Mesenchymal stem cell (in vitro differentiated cells and primary cell): ENCODE data around the gene GABRP.

Experiments
- DNase-seq: peaks from one replicate; pipeline ENCODE4 v3.0.0-alpha.2; 2013
- H2AFZ ChIP-seq: one replicate; pipeline ENCODE4 v1.6.1; 2013; ENCODE audit warnings: low read depth, mild to moderate bottlenecking, control low read depth, inconsistent platforms, low read length, moderate library complexity
- H2AK5ac ChIP-seq: 2 replicates; pipeline ENCODE4 v1.6.1; 2013; ENCODE audit warnings: low read length, moderate library complexity, mild to moderate bottlenecking, inconsistent platforms; ENCODE audit not compliant: severe bottlenecking
- H2BK120ac ChIP-seq: one replicate; pipeline ENCODE4 v1.6.1; 2013; ENCODE audit warnings: low read depth, mild to moderate bottlenecking, inconsistent platforms, low read length, moderate library complexity
- H2BK12ac ChIP-seq, 2 experiments: one replicate each; pipeline ENCODE4 v1.6.1; 2013; ENCODE audit warnings: inconsistent platforms in 2 of 2, low read length in 2 of 2, mild to moderate bottlenecking in 2 of 2, moderate library complexity in 2 of 2, control low read depth in 1 of 2
- H2BK15ac ChIP-seq: one replicate; pipeline ENCODE4 v1.6.1; 2013; ENCODE audit warnings: mild to moderate bottlenecking, low read depth, inconsistent platforms; ENCODE audit not compliant: poor library complexity, severe bottlenecking
- H2BK5ac ChIP-seq: 2 replicates; pipeline ENCODE4 v1.6.1; 2013; ENCODE audit warnings: low read depth, mild to moderate bottlenecking, low read length, control low read depth, inconsistent platforms; ENCODE audit not compliant: poor library complexity, severe bottlenecking
- H3K14ac ChIP-seq, 2 experiments: one replicate each; pipeline ENCODE4 v1.6.1; 2013; ENCODE audit warnings: inconsistent platforms in 2 of 2, low read length in 2 of 2, control low read depth in 1 of 2, mild to moderate bottlenecking in 1 of 2, moderate library complexity in 1 of 2
- H3K18ac ChIP-seq, 2 experiments: one replicate each; pipeline ENCODE4 v1.6.1; 2013; ENCODE audit warnings: inconsistent platforms in 2 of 2, low read length in 2 of 2, control low read depth in 1 of 2, low read depth in 1 of 2, mild to moderate bottlenecking in 1 of 2
- H3K23ac ChIP-seq, 2 experiments: one replicate each; pipeline ENCODE4 v1.6.1; 2013; ENCODE audit warnings: inconsistent platforms in 2 of 2, low read length in 2 of 2, mild to moderate bottlenecking in 2 of 2, moderate library complexity in 2 of 2, control low read depth in 1 of 2
- H3K27ac ChIP-seq: 2 replicates; pipeline ENCODE4 v1.5.1; 2013; ENCODE audit warnings: mild to moderate bottlenecking, moderate library complexity, low read length, control low read depth, inconsistent platforms; ENCODE audit not compliant: poor library complexity, severe bottlenecking
- H3K27me3 ChIP-seq, 2 experiments: 2 replicates each; pipeline versions ENCODE4 v1.6.1 to v1.7.0; 2013; ENCODE audit warnings: low read length in 2 of 2, mild to moderate bottlenecking in 2 of 2, moderate library complexity in 2 of 2, control low read depth in 1 of 2, inconsistent platforms in 1 of 2; ENCODE audit not compliant: control insufficient read depth in 1 of 2, insufficient read depth in 1 of 2
- H3K36me3 ChIP-seq, 2 experiments: 2 replicates each; pipeline versions ENCODE4 v1.6.1 to v1.7.0; 2013; ENCODE audit warnings: low read length in 2 of 2, control low read depth in 1 of 2, inconsistent platforms in 1 of 2, low read depth in 1 of 2, mild to moderate bottlenecking in 1 of 2; ENCODE audit not compliant: insufficient read depth in 2 of 2, control insufficient read depth in 1 of 2
- H3K4ac ChIP-seq, 2 experiments: one replicate each; pipeline ENCODE4 v1.6.1; 2013; ENCODE audit warnings: inconsistent platforms in 2 of 2, low read length in 2 of 2, mild to moderate bottlenecking in 2 of 2, moderate library complexity in 2 of 2, control low read depth in 1 of 2, low read depth in 1 of 2
- H3K4me1 ChIP-seq: 2 replicates; pipeline ENCODE4 v1.6.1; 2013; ENCODE audit warnings: low read depth, low read length, control low read depth; ENCODE audit not compliant: control insufficient read depth, insufficient read depth
- H3K4me2 ChIP-seq: 2 replicates; pipeline ENCODE4 v1.6.1; 2013; ENCODE audit warnings: low read length, mild to moderate bottlenecking, inconsistent platforms; ENCODE audit not compliant: poor library complexity, severe bottlenecking
- H3K4me3 ChIP-seq, 2 experiments: 2 replicates each; pipeline versions ENCODE4 v1.5.1 to v1.7.0; 2013; ENCODE audit warnings: low read length in 2 of 2, mild to moderate bottlenecking in 2 of 2, control low read depth in 1 of 2, low read depth in 1 of 2; ENCODE audit not compliant: insufficient read depth in 1 of 2
- H3K79me1 ChIP-seq: replicated peaks from 2 replicates; pipeline ENCODE4 v1.6.1; 2013; ENCODE audit warnings: mild to moderate bottlenecking, control low read depth, low read length, inconsistent platforms; ENCODE audit not compliant: poor library complexity, severe bottlenecking
- H3K9ac ChIP-seq: 2 replicates; pipeline ENCODE4 v1.7.0; 2013; ENCODE audit warnings: mild to moderate bottlenecking, low read length, moderate library complexity
- H3K9me3 ChIP-seq: 2 replicates; pipeline ENCODE4 v1.7.0; 2013; ENCODE audit warnings: mild to moderate bottlenecking, low read length; ENCODE audit not compliant: control insufficient read depth
- H4K8ac ChIP-seq: one replicate; pipeline ENCODE4 v1.6.1; 2013; ENCODE audit warnings: inconsistent platforms, mild to moderate bottlenecking, low read length, moderate library complexity
- H4K91ac ChIP-seq: one replicate; pipeline ENCODE4 v1.6.1; 2013; ENCODE audit warnings: mild to moderate bottlenecking, low read length, inconsistent platforms
- WGBS: methylation state at CpG from one replicate; pipeline ENCODE4 v1.1.7; 2013; ENCODE audit warnings: mixed read lengths; 5-methylcytosine and 5-hydroxymethylcytosine counted together

The GABRP gene

DNA sequence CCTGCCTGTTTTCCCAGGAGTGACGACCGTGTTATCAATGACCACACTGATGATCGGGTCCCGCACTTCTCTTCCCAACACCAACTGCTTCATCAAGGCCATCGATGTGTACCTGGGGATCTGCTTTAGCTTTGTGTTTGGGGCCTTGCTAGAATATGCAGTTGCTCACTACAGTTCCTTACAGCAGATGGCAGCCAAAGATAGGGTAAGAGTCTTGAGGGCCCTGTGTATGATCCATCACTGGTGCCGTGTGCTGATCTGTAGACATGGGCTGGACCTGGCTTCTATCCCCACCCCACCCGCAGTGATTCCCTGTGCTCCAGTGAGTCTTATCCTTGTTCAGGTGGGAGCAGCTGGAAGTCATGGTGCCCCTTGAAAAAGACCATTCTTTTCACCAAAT is 26.0 kb downstream of the GABRP start:
- Histone ChIP-seq H3K4me1 (no peaks in the 10 kb centered on the region), H3K27me3 (no peaks in the 10 kb centered on the region), H3K79me1 (no peaks in the 10 kb centered on the region), H3K23ac (no peak overlapping the region), H4K91ac (no peak overlapping the region), H4K8ac (no peak overlapping the region), H3K4me2 (no peak overlapping the region), H2BK15ac (no peak overlapping the region), H3K4ac (no peak overlapping the region), H2AK5ac (no peak overlapping the region), H3K36me3 (no peaks in the 10 kb centered on the region), H2BK12ac (no peak overlapping the region), H2BK5ac (no peak overlapping the region), H2AFZ (no peak overlapping the region), H3K14ac (no peak overlapping the region), H3K9ac (no peak overlapping the region), H2BK120ac (no peak overlapping the region), H3K9me3 (no peaks in the 10 kb centered on the region), H3K18ac (no peak overlapping the region), H3K27ac (no peak overlapping the region), H3K4me3 (no peak overlapping the region)
- 82% methylated on average over 7 of the region's 7 CpGs for WGBS
- peak; percentile 71 for DNase-seq

DNA sequence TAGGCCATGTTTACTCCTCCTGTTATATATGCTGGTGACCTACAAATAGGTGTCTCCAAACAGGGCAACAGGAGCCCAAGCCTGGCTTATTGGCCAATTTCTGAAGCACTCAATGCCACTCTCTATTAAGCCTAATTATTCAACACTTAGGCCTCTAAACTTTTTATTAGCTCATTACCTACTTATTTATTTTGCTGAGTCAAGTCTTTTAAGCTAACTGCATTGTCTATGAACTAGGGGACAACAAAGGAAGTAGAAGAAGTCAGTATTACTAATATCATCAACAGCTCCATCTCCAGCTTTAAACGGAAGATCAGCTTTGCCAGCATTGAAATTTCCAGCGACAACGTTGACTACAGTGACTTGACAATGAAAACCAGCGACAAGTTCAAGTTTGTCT is 28.2 kb downstream of the GABRP start:
- H3K9ac ChIP-seq: no peak overlapping the region
- H4K91ac ChIP-seq: no peak overlapping the region
- no peak for DNase-seq
- no peaks in the 10 kb centered on the region for H3K79me1 ChIP-seq
- H2AK5ac ChIP-seq: no peak overlapping the region
- H3K4me3 ChIP-seq: no peak overlapping the region
- H3K4ac ChIP-seq: no peak overlapping the region
- no peak overlapping the region for H2BK12ac ChIP-seq
- H4K8ac ChIP-seq: no peak overlapping the region
- H3K4me1 ChIP-seq: no peaks in the 10 kb centered on the region
- no peak overlapping the region for H2BK120ac ChIP-seq
- no peak overlapping the region for H2AFZ ChIP-seq
- H2BK15ac ChIP-seq: no peak overlapping the region
- H3K18ac ChIP-seq: no peak overlapping the region
- H3K36me3 ChIP-seq: no peaks in the 10 kb centered on the region
- H3K27ac ChIP-seq: no peak overlapping the region
- H3K14ac ChIP-seq: no peak overlapping the region
- H3K9me3 ChIP-seq: no peaks in the 10 kb centered on the region
- H3K4me2 ChIP-seq: no peak overlapping the region
- H3K27me3 ChIP-seq: no peaks in the 10 kb centered on the region
- no peak overlapping the region for H2BK5ac ChIP-seq
- 85% methylated on average over 4 of the region's 4 CpGs for WGBS
- H3K23ac ChIP-seq: no peak overlapping the region

DNA sequence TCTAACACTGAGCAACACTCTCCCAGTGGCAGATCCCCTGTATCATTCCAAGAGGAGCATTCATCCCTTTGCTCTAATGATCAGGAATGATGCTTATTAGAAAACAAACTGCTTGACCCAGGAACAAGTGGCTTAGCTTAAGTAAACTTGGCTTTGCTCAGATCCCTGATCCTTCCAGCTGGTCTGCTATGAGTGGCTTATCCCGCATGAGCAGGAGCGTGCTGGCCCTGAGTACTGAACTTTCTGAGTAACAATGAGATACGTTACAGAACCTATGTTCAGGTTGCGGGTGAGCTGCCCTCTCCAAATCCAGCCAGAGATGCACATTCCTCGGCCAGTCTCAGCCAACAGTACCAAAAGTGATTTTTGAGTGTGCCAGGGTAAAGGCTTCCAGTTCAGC is 29.7 kb downstream of the GABRP start:
- H3K23ac ChIP-seq: no peak overlapping the region
- no peak overlapping the region for H3K27ac ChIP-seq
- H3K9ac ChIP-seq: no peak overlapping the region
- no peak for DNase-seq
- H2AK5ac ChIP-seq: no peak overlapping the region
- H3K4me2 ChIP-seq: no peak overlapping the region
- no peak overlapping the region for H2AFZ ChIP-seq
- no peak overlapping the region for H4K91ac ChIP-seq
- no peaks in the 10 kb centered on the region for H3K4me1 ChIP-seq
- 87% methylated on average over 5 of the region's 5 CpGs for WGBS
- H3K4ac ChIP-seq: no peak overlapping the region
- H2BK12ac ChIP-seq: no peak overlapping the region
- H3K14ac ChIP-seq: no peak overlapping the region
- H3K9me3 ChIP-seq: no peaks in the 10 kb centered on the region
- H3K18ac ChIP-seq: no peak overlapping the region
- H3K79me1 ChIP-seq: no peaks in the 10 kb centered on the region
- H4K8ac ChIP-seq: no peak overlapping the region
- no peaks in the 10 kb centered on the region for H3K27me3 ChIP-seq
- H3K4me3 ChIP-seq: no peak overlapping the region
- no peaks in the 10 kb centered on the region for H3K36me3 ChIP-seq
- H2BK5ac ChIP-seq: no peak overlapping the region
- no peak overlapping the region for H2BK15ac ChIP-seq
- H2BK120ac ChIP-seq: no peak overlapping the region

DNA sequence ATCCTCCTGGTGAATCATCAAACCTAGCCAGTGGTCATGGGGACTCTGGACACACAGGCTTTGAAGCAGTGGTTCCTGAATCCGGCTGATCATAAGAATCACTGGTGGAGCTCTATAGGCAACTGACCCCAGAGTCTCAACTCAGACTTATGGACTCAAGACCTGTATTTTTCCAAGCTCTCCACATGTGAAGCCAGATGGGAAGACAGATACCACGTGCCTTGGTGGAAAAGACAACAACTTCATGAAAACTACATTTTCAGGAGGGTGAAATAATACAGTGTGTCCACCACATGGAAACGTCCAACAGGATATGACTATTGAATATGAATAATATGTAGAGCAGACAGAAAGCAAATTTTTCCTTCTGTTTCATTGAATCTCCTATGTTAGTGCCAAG is 33.7 kb downstream of the GABRP start:
- Histone ChIP-seq H3K4me2 (no peak overlapping the region), H3K18ac (no peak overlapping the region), H2BK12ac (no peak overlapping the region), H3K79me1 (no peaks in the 10 kb centered on the region), H3K36me3 (no peaks in the 10 kb centered on the region), H3K14ac (no peak overlapping the region), H2AFZ (no peak overlapping the region), H3K4ac (no peak overlapping the region), H3K9ac (no peak overlapping the region), H4K91ac (no peak overlapping the region), H2BK120ac (no peak overlapping the region), H3K27ac (no peak overlapping the region), H2BK5ac (no peak overlapping the region), H2BK15ac (no peak overlapping the region), H3K4me1 (no peaks in the 10 kb centered on the region), H3K9me3 (no peaks in the 10 kb centered on the region), H2AK5ac (no peak overlapping the region), H3K23ac (no peak overlapping the region), H3K27me3 (no peaks in the 10 kb centered on the region), H4K8ac (no peak overlapping the region), H3K4me3 (no peak overlapping the region)
- 59% methylated on average over 2 of the region's 3 CpGs for WGBS
- DNase-seq: no peak
